Psoas muscle (tissue), 8 donors: ENCODE data around the gene THRB. TPM values are rescaled to one million over a fixed set of nuclear protein-coding genes. Genes with fewer than 3 reads are reported as not detected.
"Not testable (repeated sequence)": the region's sequence is repeated elsewhere in the genome, so short reads cannot be mapped to it uniquely, and the experiment has no call there.

Source experiments
- ATAC-seq, 4 donors: fragments of 200-7000 bp; cut with Tn5 transposase; one replicate each; pipeline ENCODE4 v1.9.1; 2020; ENCODE audit warnings: moderate library complexity in 3 of 4, mild to moderate bottlenecking in 2 of 4
- DNase-seq, 2 donors: peaks; one replicate each; pipeline ENCODE4 v3.0.0-alpha.2; 2020
- H3K27ac ChIP-seq: fragments of 200-600 bp; one replicate; pipeline ENCODE4 v1.8.0; 2022
- H3K27me3 ChIP-seq, 3 donors: fragments of 200-600 bp in 1 of 3; one replicate each; pipeline versions ENCODE4 v1.6.1 to v1.8.0; 2013 to 2022; ENCODE audit warnings: low read length in 2 of 3, mild to moderate bottlenecking in 2 of 3, moderate library complexity in 1 of 3; ENCODE audit not compliant: insufficient read depth in 3 of 3
- H3K36me3 ChIP-seq, 2 donors: fragments of 200-600 bp in 1 of 2; one replicate each; pipeline versions ENCODE4 v1.6.1 to v1.8.0; 2013 to 2022; ENCODE audit warnings: low read depth in 1 of 2, mild to moderate bottlenecking in 1 of 2, moderate library complexity in 1 of 2; ENCODE audit not compliant: insufficient read depth in 1 of 2
- H3K4me1 ChIP-seq: fragments of 200-600 bp; one replicate; pipeline ENCODE4 v1.8.0; 2022
- H3K4me3 ChIP-seq: fragments of 200-600 bp; one replicate; pipeline ENCODE4 v1.8.0; 2022; ENCODE audit warnings: mild to moderate bottlenecking
- H3K9me3 ChIP-seq: fragments of 200-600 bp; one replicate; pipeline ENCODE4 v1.8.0; 2022
- WGBS, 3 donors: extraction: QIAGEN DNeasy Blood & Tissue Kit; methylation state at CpG; one replicate each; pipeline versions ENCODE4 v1.1.6 to v1.1.7; 2013; 5-methylcytosine and 5-hydroxymethylcytosine counted together
- intact Hi-C, 2 donors: fragments of 100-400 bp; cut with DNase I; formaldehyde crosslinking; loops; one replicate each; pipeline versions ENCODE4 v1.11.0 to v1.14.2; 2022
- polyA plus RNA-seq, 3 donors: library from polyadenylated mRNA; stranded (reverse); fragments of 200-250 nt; gene quantifications; one replicate each; pipeline ENCODE4 v1.2.3, GENCODE V29; 2013
- total RNA-seq, 4 donors: library from RNA; stranded (reverse); fragmentation: NEBNext Ultra II Directional in 2 of 4; extraction: Animal tissue kit (Norgen Biotek cat#: 25700) in 2 of 4; gene quantifications; one replicate each; pipeline versions ENCODE4 v1.2.1 to v1.2.4, GENCODE V29; 2021 to 2023
- TF ChIP-seq, protein P1 (sequence below): fragments of 200-600 bp; IDR thresholded peaks from one replicate; pipeline ENCODE4 v1.8.0; 2022; ENCODE audit warnings: antibody characterized with exemption
- donor health status: healthy with polysubstance abuse.
- donor health status: DM: no; HTN: no; CAD: no; lungs with moderate emphysema.
- donor health status: Bipolar disorder and iron deficiency.
- donor health status: healthy.
- donor health status: DM: yes; HTN: yes; CAD: no.
- donor health status: DM: no; HTN: no; CAD: no.
- donor health status: DM: no; HTN: no; CAD: no.
- donor health status: DM: yes; HTN: yes; CAD: no.

THRB gene
- total and polyA plus RNA-seq, 7 donors, result 11.5 to 38.6 (median 31.4) TPM

DNA sequence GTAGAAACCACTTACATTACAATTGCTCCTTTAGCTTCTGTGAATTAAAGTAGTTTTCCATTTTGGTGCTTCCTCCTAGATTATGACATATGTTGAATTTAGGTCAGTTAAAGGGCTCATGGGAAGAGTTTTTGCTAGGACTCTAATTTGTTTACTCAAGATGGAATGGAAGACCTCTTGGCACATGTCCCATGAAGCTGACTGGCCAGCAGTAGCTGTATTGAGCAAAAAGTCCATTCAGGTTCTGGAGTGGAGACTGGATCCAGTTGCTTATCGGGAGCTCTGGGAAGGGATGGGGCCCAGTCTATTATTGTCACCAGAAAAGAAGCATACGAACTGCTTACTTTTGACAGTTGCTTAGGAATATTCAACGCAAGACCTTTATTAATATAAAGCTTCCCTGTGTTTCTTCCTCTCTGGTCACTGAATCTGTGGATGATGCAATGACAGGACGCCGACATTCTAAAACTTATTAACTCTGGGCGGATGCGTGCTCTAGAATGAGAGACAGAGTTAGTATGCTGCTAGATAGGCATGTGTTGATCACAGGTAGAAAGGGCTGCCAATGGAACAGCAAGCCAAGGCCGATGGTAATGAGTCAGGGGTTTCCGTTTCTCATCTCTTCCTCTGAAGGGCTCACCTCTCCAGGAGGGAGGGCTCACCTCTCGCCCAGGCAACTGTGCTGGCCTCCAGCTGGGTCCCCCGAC is 393.8 kb downstream of the THRB start:
- TF ChIP-seq, protein P1, sequence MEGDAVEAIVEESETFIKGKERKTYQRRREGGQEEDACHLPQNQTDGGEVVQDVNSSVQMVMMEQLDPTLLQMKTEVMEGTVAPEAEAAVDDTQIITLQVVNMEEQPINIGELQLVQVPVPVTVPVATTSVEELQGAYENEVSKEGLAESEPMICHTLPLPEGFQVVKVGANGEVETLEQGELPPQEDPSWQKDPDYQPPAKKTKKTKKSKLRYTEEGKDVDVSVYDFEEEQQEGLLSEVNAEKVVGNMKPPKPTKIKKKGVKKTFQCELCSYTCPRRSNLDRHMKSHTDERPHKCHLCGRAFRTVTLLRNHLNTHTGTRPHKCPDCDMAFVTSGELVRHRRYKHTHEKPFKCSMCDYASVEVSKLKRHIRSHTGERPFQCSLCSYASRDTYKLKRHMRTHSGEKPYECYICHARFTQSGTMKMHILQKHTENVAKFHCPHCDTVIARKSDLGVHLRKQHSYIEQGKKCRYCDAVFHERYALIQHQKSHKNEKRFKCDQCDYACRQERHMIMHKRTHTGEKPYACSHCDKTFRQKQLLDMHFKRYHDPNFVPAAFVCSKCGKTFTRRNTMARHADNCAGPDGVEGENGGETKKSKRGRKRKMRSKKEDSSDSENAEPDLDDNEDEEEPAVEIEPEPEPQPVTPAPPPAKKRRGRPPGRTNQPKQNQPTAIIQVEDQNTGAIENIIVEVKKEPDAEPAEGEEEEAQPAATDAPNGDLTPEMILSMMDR, result no peak
- intact Hi-C loops, result loop anchor here (5.0 to 10.0 kb wide), 2 partner anchors 86 to 99 kb away; no protein-coding TSS in a partner anchor
- no peaks in the 10 kb centered on the region for H3K27me3 ChIP-seq
- no peaks in the 10 kb centered on the region for H3K36me3 ChIP-seq
- H3K9me3 ChIP-seq, result no peaks in the 10 kb centered on the region
- no peaks in the 10 kb centered on the region for H3K4me1 ChIP-seq
- DNase-seq (no peak), ATAC-seq (no peak)
- WGBS, 3 donors, result 84 to 87% (median 85%) methylated on average over 11 of the region's 11 CpGs
- H3K4me3 ChIP-seq, result no peak overlapping the region
- no peak overlapping the region for H3K27ac ChIP-seq

DNA sequence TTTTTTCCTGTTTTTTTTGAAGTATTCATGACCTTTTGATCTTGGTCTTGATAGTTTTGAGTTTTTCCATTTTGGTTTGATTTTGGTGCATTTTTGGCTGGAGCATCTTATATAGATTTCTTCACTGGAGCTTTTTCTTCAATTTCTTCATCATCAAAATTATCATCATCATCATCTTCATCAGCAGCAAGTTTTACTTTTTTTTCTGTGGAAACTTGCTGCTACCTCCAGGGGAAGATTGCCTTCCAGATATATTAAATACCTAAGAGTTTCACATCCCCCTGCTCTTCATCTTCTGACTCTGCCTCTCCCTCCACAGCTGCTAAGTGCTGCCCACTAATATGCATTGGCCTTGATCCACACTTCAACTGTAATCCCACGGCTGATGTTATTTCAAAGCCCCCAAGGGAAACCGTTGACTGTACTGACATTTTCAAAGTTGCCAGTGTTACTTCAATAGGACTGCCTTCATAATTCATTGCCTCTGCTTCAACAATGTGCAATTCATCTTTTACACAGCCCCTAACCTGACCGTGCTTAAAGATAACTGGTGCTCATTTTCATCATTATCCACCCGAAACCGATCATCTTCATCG is 397.9 kb downstream of the THRB start:
- no peak for ATAC-seq
- Histone ChIP-seq H3K27ac (no peak overlapping the region), H3K4me3 (no peak overlapping the region), H3K36me3 (no peaks in the 10 kb centered on the region), H3K9me3 (no peaks in the 10 kb centered on the region), H3K4me1 (no peaks in the 10 kb centered on the region), H3K27me3 (no peaks in the 10 kb centered on the region)
- TF ChIP-seq, protein P1, result no peak
- no peak for DNase-seq
- intact Hi-C loops, result no loop called here
- WGBS, 3 donors, result 48 to 56% (median 54%) methylated on average over 6 of the region's 6 CpGs

DNA sequence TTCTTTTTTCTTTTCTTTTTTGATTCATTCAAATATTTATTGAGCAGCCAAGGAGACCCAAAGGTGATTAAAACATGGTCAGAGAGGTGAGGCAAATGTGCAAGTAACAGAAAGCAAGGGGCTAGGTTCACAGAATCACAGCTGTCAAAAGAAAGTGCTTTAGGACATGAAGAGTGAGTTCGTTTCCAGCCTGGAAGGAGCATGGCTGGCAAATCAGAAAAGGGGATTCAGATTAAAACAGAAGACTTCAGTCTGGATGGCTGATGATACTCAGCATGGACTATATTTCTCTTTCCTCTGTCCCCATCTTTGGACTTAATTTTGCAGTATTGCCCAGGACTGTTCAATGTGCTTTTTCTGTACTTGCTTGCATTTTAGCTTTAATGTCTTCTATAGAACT is 398.4 kb downstream of the THRB start:
- Histone ChIP-seq H3K27me3 (no peaks in the 10 kb centered on the region), H3K36me3 (no peaks in the 10 kb centered on the region), H3K9me3 (no peaks in the 10 kb centered on the region), H3K4me3 (no peak overlapping the region), H3K4me1 (no peaks in the 10 kb centered on the region), H3K27ac (no peak overlapping the region)
- intact Hi-C loops, result no loop called here
- 48 to 71% (median 49%) methylated on average over 1 of the region's 1 CpG for WGBS, 3 donors
- DNase-seq (no peak), ATAC-seq (no peak)
- TF ChIP-seq, protein P1, result no peak

DNA sequence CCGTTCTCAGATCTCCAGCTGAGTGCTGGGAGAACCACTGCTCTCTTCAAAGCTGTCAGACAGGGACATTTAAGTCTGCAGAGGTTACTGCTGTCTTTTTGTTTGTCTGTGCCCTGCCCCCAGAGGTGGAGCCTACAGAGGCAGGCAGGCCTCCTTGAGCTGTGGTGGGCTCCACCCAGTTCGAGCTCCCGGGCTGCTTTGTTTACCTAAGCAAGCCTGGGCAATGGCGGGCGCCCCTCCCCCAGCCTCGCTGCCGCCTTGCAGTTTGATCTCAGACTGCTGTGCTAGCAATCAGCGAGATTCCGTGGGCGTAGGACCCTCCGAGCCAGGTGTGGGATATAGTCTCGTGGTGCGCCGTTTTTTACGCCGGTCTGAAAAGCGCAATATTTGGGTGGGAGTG is 399.8 kb downstream of the THRB start:
- H3K36me3 ChIP-seq, ATAC-seq, H3K4me1 ChIP-seq, intact Hi-C loops, H3K27me3 ChIP-seq, H3K9me3 ChIP-seq, DNase-seq, H3K27ac ChIP-seq, H3K4me3 ChIP-seq: not testable (repeated sequence)
- 63 to 80% (median 65%) methylated on average over 12 to 16 of the region's 17 CpGs for WGBS, 3 donors

DNA sequence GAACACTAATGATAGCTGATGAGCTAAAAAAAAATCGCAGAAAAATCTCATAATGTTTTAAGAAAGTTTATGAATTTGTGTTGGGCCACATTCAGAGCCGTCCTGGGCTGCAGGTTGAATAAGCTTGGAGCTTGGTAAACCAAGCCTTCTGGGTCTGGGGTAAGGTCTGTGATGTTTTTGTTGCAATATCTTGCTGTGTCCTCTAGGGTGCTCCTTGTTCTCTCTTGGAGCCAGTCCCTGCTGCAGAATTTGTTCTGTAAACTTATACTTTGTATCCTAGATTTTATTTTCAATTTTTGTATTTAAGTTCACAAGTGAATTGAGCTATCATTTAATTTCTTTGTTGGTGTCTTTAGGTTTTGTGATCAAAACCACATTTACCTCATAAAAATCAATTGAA is 405.9 kb downstream of the THRB start:
- TF ChIP-seq, protein P1, result no peak
- H3K4me3 ChIP-seq, result no peak overlapping the region
- 54 to 67% (median 66%) methylated on average over 2 of the region's 2 CpGs for WGBS, 3 donors
- H3K27me3 ChIP-seq, result no peaks in the 10 kb centered on the region
- H3K4me1 ChIP-seq, result no peaks in the 10 kb centered on the region
- ATAC-seq, result no peak
- no peaks in the 10 kb centered on the region for H3K36me3 ChIP-seq
- intact Hi-C loops, result no loop called here
- no peak overlapping the region for H3K27ac ChIP-seq
- H3K9me3 ChIP-seq, result no peaks in the 10 kb centered on the region
- DNase-seq, result no peak
